Right hindlimb (tissue), 1 donor: ENCODE data around the gene STAT5B.
"Not testable (repeated sequence)": the region's sequence is repeated elsewhere in the genome, so short reads cannot be mapped to it uniquely, and the experiment has no call there.

Experiments
- DNase-seq: peaks from one replicate; pipeline ENCODE4 v3.0.0-alpha.2; 2018

Gene STAT5B

DNA sequence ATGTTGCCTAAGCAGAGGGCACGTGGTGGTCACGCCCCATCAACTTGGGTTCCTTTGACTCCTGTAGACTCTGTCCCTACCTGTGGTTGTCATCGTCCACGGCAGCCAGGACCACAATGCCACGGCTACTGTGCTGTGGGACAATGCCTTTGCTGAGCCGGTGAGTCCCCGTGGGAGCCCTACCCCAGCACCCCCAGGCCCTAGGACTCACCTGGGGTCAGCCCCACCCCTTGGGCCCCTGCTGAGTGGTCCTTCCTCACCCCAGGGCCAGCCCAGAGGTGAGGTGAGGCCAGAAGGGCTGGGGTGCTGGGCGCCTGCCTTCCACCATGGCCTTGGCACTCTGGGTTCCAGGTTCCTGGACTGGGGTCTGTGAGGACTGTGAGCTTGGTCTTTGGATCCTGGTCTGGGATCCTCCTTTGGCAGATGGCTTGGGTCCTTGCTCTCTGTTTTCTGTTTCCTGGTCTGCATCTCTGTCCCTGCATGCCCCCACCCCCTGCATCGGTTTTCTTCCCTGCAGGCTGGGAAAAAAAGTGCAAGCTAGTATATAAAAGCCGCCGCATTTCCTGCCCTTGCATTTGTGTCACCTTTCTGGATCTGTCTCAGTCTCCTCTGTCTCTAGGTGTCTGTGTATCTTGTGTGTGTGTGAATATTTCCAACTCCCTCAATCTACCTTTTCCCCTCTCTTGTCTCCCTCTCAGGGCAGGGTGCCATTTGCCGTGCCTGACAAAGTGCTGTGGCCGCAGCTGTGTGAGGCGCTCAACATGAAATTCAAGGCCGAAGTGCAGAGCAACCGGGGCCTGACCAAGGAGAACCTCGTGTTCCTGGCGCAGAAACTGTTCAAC is 29.6 kb upstream of the STAT5B start:
- no peak for DNase-seq

DNA sequence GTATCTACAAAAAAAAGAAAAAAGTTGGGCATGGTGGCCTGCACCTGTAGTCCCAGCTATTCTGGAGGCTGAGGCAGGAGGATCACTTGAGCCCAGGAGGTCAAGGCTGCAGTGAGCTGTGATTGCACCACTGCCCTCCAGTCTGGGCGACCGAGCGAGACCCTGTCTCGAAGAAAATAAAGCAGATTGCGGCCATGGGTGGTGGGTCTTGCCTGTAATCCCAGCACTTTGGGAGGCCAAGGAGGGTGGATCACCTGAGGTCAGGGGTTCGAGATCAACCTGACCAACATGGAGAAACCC is 28.8 kb upstream of the STAT5B start:
- DNase-seq = not testable (repeated sequence)

DNA sequence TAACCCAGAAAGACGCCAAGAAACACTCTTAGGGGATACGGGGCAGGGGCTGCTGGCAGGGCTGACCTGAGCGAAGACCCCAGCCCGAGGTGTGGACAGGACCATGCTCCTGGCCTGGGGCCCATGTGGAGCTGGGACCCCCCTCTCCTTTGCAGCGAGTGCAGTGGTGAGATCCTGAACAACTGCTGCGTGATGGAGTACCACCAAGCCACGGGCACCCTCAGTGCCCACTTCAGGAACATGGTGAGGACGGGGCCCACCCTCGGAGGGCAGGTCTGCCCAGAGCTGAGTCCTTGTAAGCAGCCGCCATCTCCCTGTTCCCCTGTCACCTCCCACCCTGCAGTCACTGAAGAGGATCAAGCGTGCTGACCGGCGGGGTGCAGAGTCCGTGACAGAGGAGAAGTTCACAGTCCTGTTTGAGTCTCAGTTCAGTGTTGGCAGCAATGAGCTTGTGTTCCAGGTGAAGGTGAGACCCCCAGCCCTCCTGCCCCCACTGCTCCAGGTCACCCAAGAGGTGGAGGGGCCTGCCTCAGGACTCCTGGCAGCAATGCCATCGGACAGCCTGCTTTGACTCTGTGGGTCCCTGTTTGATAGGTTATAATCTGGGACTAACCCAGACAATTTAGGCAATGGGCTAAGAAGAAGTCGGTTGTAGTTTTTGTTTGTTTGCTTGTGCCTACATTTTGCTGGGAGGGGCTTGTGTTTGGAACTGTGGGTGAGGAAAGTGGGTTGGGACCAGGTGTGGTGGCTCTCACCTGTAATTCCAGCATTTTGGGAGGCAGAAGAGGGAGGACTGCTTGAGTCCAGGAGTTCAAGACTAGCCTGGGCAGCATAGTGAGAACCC is 28.2 kb upstream of the STAT5B start:
- DNase-seq = no peak

DNA sequence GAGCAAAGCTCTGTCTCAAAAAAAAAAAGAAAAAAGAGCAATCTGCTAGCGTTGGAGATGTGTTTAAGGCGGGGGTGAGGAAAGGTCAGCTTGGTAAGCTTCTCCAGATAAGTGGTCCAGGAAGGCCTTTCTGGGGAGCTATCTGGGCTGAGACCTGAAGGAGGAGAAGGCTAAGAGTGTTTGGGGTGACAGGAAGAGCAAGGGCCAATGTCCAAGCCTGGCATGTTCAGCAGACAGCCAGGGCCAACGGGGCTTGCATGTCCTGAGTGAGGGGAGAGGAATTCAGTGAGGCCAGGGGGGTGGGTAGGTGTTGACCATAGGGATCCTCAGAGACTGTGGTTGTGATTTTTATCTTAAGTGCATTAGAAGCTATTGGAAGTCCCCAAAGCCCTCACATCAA is 27.5 kb upstream of the STAT5B start:
- DNase-seq = no peak

DNA sequence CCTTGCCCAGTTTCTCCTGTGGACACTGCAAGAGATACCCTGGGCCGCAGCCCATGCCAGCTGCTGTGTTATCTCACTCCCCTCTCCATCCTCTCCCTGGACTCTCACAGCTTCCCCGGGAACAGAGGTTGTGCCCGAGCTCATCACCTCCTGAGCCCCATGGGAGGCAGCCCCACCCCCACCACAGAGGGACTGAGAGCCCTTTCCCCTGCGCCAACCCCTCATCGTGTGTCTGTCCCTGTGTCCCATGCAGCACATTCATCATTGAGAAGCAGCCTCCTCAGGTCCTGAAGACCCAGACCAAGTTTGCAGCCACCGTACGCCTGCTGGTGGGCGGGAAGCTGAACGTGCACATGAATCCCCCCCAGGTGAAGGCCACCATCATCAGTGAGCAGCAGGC is 24.8 kb upstream of the STAT5B start:
- no peak for DNase-seq

DNA sequence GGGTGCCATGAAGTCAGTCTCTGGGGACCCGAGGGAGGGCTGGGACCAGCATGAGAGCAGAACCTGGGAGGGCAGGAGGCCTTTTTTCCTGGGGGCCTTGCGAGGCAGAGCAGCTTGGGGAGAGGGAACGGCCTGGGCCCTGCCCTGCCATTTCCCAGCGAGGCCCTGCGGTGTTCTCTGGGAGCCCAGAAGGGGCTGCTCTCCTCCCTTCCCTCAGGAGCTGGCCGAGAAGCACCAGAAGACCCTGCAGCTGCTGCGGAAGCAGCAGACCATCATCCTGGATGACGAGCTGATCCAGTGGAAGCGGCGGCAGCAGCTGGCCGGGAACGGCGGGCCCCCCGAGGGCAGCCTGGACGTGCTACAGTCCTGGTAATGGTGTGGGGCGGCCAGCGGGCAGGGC is 23.7 kb upstream of the STAT5B start:
- DNase-seq = not testable (repeated sequence)

DNA sequence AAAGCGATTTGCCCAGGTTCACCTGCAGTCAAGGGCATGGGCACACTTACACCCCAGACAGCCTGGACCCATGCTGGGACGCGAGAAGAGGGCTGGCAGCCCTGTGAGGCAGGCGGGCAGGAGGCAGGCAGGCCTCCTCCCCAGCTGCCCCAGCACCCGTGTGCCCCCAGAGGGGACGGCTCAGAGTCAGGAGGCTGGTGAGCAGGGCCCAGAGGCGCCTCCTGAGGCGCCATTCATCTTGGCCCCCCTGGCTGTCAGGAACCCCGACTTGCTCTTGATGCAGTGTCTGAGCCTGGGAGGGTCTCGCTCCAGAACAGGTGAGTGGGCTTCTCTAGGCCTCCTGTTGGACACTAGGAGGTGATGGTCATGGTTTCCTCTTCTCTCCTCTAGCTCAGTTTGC is 23.2 kb upstream of the STAT5B start:
- DNase-seq = not testable (repeated sequence)

DNA sequence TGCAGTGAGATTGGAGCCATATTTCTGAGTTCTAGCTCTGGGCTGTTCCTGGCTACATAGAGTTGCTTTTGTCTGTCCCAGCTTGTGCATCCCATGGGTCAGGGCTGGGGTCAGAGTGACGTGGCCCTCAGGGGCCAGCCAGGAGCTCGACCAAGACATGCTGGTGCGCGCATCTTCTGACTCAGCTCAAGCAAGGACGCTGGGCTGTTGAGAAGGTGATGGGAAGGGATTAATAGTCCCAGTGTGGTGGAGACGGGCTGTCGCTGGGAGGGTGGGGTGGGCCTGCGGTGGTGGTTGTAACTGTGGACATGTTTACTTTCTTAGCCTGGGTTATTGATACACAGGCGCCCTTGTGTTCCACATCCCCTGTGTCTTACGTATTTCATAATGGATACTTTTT is 21.6 kb upstream of the STAT5B start:
- not testable (repeated sequence) for DNase-seq

DNA sequence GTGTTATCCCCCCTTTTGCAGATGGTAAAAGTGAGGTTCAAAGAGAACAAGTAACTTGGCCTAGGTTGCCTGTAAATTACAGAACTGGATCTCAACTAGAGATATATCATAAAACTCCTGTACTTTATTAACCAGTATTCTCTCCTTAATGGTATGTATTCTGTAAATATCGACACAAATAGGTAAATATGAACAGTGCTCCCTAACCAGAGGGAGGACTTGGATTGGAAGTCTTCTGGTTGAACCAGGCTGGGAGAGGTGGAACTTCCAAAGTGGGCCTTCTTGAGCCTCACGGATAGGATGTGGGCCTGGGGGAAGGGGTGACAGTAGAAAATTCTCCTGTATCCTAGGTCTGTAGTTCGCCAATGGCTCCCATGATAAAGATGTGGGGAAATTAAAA is 19.8 kb upstream of the STAT5B start:
- no peak for DNase-seq

DNA sequence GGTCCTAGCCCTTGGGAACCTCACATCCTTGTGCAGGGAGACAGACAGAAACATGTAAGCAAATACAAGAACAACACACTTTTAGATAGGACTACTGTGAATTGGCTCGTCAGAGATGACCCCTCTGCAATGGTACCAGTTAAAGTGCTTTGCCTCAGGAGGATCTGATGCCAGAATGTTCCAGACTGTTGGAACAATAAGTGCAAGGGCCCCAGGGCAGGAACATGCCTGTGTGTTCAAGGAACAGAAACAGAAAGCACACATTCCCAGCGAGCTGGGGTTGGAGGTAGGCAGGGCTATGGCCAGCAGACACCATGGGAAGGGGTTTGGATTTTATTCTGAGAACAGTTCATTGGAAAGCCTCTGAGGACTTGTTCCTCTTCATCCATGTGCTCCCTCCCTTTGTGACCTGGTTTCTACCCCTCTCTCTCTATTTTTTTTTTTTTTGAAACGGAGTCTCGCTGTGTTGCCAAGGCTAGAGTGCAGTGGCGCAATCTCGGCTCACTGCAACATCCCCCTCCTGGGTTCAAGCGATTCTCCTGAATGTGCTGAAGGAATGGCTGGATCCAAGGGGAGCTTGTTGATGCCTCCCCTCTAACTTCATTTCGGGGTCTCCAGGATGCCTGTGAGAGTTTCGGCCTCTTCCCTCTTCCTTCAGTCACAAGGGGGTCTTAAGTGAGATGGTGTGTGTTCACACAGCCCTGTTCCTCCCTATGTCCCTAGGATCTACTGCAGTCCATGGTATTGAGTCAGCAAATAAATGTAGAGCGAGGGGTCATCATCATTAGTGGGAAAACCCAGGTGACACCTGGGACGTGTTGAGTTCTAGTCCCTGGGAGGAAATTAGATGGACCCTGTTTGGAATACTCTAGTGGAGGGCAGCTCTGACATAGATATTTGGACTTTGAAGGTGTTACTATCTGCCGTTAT is 18.5 kb upstream of the STAT5B start:
- DNase-seq = no peak

DNA sequence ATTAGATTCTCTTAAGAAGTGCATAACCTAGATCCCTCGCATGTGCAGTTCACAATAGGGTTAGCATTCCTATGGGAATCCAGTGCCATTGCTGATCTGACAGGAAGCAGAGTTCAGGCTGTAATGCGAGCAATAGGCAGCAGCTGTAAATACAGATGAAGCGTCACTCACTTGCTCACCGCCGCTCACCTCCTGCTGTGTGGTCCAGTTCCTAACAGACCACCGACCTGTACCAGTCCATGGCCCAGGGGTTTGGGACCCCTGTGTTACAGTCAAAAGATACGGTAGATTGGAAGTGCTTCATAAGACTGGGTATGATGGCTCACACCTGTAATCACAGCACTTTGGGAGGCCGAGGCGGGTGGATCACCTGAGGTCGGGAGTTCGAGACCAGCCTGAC is 14.9 kb upstream of the STAT5B start:
- no peak for DNase-seq

DNA sequence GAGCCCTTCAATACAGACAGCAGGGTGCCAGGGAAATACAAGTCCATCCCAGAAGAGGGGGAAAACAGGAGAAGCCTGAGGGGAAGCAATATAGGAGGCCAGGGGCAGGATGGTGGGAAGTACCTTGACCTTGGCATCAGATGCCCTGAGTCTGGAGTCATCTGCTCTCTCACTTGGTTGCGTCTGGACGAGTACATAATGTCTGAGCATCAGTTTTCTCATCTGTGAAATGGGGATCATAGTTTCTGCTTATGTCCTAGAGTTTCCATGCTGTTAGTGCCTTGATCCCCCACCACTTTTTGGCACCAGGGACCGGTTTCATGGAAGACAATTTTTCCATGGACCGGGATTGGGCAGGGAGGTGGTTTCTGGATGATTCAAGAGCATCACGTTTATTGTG is 14.4 kb upstream of the STAT5B start:
- DNase-seq = no peak

DNA sequence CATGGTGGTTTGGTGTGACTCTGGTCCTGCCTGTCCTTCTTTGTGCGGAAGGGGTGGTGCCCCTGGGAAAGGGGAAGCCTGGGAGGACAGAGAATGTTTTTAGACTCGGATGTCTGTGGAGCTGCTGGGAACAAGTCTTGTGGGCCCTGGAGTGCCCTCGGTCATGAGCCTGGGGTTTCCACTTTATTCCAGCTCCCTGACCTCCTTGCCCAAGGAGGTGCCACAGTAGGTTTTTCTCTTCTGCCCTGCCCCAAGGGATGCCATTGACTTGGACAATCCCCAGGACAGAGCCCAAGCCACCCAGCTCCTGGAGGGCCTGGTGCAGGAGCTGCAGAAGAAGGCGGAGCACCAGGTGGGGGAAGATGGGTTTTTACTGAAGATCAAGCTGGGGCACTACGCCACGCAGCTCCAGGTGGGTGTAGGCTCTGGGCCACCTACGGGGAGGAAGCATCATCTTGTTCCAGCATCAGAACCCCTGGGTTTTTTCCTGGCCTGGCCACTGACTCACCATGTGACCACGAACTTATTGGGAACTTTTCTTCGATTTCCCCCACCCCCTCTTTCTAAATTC is 13.5 kb upstream of the STAT5B start:
- no peak for DNase-seq

DNA sequence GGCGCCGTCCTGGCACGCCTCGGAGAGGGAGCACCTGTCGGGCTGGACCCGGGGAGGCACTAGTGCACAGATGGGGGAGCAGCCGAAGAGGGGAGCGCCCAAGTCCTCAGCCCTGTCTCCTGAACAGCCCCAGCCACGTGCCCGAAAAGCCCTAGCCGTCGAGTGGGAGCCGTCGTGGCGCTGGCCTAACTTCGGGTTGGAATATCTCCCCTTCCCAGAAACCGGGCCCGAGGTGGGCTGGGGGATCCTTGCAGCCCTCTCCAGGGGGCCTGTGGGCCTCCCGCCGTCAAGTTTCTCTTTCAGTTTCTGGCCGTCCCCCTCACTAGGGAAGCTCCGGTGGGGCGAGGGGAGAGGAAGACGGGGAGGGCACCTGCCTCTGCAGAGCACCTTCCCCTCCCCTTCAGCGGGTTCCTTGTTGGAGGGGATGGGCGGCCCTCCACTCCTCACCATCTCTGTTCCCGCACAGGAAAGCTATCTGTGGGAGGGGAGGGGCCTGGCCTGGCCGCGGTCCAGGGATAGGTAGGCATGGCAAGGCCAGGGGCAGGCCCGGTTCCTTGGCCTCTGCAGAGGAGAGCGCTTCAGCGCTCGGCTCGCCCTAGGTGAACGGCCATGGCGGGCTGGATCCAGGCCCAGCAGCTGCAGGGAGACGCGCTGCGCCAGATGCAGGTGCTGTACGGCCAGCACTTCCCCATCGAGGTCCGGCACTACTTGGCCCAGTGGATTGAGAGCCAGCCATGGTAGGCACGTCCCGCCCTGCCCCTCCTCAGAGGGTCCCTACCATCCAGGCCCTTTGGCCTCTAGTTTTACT is 12.8 kb upstream of the STAT5B start:
- DNase-seq = no peak

DNA sequence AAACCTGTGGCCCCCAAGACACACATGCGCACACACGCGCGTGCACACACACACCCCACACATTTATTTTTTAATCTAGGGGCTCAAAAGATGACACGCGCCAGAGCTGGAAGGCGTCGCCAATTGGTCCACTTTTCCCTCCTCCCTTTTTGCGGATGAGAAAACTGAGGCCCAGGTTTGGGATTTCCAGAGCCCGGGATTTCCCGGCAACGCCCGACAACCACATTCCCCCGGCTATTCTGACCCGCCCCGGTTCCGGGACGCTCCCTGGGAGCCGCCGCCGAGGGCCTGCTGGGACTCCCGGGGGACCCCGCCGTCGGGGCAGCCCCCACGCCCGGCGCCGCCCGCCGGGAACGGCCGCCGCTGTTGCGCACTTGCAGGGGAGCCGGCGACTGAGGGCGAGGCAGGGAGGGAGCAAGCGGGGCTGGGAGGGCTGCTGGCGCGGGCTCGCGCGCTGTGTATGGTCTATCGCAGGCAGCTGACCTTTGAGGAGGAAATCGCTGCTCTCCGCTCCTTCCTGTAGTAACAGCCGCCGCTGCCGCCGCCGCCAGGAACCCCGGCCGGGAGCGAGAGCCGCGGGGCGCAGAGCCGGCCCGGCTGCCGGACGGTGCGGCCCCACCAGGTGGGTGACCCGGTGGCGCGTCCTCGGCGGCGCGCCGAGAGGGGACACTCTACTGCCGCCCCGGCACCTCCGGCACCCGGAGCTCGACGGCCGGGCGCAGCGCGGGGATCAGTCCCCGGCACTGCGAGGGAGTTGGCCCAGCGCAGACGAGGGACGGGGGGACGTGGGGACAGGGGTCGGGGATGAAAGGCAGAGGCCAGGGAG is 12.0 kb upstream of the STAT5B start, which contains the start of gene STAT5A:
STAT5A (plus strand) TSS at position 522 of the 826 bp plus-strand sequence. CDS start 914 bp downstream, outside the sequence.
- DNase-seq = peak; percentile 91

DNA sequence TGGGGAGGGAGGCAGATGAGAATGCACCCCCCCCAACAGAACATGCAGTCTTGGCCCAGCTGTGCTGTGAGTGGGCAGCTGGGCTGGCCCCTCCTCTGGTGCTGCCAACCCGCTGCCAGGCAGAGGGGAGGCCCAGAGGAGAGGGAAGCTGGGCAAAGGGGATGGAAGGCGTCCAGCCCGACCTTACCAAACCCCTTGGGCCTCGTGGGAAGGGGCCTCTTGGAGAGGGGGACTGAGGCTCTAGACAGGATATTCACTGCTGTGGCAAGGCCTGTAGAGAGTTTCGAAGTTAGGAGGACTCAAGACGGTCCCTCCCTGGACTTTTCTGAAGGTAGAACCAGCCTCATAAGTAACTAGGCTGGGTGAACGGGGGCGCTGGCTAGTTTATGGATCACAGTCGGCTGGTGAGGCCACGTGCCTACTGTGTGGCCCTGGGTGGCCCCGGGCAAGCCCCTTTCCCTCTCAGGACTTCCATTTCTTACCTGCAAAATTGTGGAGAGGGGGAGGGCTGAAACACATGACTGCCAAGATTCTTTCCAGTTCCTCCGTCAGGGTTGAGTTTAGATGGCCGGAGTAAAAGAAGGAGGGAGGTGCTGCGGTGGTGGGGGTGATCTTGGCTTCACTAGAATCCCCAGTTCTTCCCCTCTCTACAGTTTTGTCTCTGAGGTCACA is 11.2 kb upstream of the STAT5B start:
- DNase-seq = peak; percentile 82

DNA sequence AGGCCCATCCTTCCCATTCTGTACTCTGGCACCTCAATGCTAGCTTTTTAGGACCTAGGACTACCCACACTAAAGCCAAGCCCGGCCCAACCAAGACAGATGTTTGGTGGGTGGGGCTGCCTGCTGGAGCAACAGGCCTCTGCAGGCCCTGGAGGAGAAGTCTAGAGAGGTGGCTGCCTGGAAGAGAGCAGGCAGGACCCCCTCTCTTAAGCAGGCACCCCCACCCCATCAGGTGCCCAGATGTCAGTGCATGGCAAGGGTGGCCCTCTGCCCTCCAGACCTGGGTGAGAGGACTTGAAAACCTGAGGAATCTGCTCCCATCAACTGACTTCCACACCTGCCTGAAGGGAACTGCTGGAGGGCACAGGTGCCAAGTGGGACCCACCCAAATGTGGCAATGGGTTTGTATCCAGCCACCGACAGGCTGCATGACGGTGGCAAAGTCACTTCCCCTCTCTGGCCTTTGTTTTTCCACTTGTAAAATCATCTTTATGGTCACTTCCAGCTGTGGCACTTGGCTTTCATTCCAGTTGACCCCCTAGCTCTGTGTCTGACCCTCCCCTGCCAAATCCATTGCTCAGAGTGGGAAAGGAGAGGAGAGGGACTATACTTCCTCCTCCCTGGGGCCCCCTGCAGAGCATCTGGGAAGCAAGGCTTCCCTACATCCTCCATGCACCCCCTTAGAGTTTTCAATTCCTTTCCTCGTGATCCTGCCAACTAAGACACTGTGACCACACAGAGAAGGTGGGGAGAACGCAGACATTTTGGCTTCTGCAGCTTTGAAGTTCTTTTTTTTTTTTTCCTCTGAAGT is 10.4 kb upstream of the STAT5B start:
- peak; percentile 72 for DNase-seq

DNA sequence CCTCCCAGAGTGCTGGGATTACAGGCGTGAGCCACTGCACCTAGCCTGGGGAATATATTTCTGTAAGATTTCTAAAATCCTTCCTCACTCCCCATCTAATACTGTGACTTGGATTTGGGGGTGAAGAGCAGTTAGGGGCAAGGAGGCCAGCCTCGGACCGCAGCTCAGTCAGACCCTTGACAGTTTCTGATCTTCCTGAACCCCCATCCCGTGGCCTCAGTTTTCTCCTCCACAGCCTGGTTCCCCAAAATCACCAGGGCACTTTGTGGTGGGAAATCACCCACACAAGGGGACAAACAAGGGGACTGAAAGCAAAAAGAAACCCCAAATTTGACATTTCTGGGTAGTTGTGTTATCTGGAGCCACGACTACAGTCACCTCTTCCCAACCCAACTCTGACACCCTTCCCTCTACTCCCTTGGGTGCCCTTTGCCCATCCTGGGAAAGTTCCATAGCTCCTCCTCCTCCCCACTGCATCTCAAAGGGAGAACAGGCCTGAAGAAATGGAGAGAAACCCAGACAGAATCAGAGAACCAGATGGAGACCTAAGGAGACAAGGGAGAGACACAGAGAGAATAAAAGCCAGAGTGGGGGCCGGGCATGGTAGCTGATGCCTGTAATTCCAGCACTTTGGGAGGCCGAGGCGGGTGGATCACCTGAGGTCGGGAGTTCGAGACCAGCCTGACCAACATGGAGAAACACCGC is 9.3 kb upstream of the STAT5B start:
- no peak for DNase-seq

DNA sequence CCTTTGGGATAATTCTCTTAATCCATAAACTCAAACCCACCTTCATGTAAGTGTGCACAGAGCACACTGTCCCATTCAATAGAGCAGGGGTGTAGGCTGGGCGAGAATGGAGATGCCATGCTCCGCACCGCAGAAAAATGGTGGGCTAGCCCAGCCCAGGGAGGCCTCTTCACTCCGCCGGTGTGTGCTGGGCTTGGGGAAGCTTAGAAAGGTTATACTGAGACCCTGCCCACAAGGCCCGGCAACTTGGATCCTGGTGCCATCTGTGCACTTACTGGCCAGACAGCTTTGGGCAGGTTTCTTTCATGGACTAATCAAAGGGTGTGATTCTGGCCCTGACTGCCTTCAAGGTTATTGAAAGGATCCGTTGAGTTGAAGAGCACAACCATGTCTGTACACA is 8.4 kb upstream of the STAT5B start:
- no peak for DNase-seq
